Activated naive CD4-positive, alpha-beta T cell treated with anti-CD3 and anti-CD28 coated beads for 36 hours (primary cell): ENCODE data around the gene CPLANE1. TPM values are rescaled to one million over a fixed set of nuclear protein-coding genes. Genes with fewer than 3 reads are reported as not detected.
"Not testable (repeated sequence)": the region's sequence is repeated elsewhere in the genome, so short reads cannot be mapped to it uniquely, and the experiment has no call there.

Experiments
- CTCF ChIA-PET: fragments of 350-600 bp; sonication (Branson Sonifier 250); formaldehyde crosslinking; loops from one replicate; lab custom pipeline; 2021; ENCODE audit warnings: antibody characterized with exemption; lab: Charles Lee
- DNase-seq: peaks from one replicate; pipeline ENCODE4 v3.0.0-alpha.2; 2020
- H3K27ac Mint-ChIP-seq: one replicate; pipeline ENCODE4 v1.8.0; 2021; ENCODE audit warnings: mild to moderate bottlenecking, mixed read lengths
- H3K27me3 Mint-ChIP-seq: one replicate; pipeline ENCODE4 v1.8.0; 2021; ENCODE audit warnings: low read depth, mixed read lengths
- H3K36me3 Mint-ChIP-seq: one replicate; pipeline ENCODE4 v1.8.0; 2021; ENCODE audit warnings: low read depth, mixed read lengths
- H3K4me1 Mint-ChIP-seq: one replicate; pipeline ENCODE4 v1.8.0; 2021; ENCODE audit warnings: low read depth, mixed read lengths
- H3K4me3 Mint-ChIP-seq: one replicate; pipeline ENCODE4 v1.8.0; 2021; ENCODE audit warnings: mild to moderate bottlenecking, moderate library complexity, mixed read lengths
- H3K9me3 Mint-ChIP-seq: one replicate; pipeline ENCODE4 v1.8.0; 2021; ENCODE audit warnings: mixed read lengths
- intact Hi-C: fragments of 100-400 bp; cut with micrococcal nuclease; formaldehyde crosslinking; loops from one replicate; pipeline ENCODE4 v1.15.1; 2023
- total RNA-seq, 2 experiments: library from RNA; stranded (reverse); gene quantifications; one replicate each; pipeline ENCODE4 v1.2.3, GENCODE V29; 2021

Gene CPLANE1
- total RNA-seq, 2 experiments from 2014 or later, result 3.6 to 5.2 TPM

DNA sequence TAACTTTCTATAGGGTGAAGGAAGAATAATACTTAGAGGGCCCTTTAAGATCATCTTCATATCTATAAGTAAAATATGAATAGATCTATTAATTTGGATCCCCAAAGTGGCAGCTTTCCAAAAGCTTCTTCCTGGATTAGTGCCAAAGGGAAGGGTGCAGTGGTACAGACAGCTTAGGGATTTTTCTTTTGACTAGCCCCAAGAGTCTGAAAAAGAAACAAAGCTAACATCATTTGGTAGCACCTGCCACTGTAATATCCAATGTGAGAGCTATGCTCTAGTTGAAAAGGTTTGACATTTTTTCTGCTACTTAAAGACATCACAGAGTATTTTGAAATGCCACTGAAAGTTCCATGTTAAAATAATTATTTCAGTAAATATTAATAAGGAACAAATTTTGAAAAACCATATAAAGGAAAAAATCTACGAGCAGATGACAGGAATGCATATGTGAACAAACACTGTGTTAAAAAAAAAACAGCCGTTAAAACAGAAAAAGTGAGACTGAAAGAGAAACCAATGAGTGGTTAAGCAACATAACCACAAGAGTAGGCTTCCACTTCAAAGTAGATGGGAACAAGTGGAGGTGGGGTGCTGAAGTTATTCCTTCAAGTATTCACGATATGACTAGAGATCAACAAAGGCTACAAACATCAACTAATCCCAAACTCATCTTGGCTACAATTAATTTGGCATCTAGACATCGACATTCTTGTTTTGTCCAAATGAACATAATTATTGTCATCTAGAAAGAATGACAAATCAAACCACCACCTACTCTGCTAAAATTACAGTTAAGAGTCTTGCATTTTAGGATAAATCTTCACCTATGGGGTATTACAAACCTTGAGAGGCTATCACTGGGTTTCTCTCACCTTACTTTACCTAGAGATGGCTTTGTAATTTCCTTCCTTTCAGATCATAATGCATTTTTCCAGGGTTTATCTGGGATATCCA lies 137.5 kb downstream of the CPLANE1 start:
- Mint-ChIP-seq H3K27me3 (peaks cover 13% of the 10 kb centered on the region), H3K27ac (peak overlapping the region; percentile 37), H3K4me1 (peaks cover 37% of the 10 kb centered on the region), H3K36me3 (peaks cover 33% of the 10 kb centered on the region), H3K4me3 (peak overlapping the region; percentile 8), H3K9me3 (peaks cover 10% of the 10 kb centered on the region)
- DNase-seq, result peak; percentile 25
- intact Hi-C loops, result loop anchor here (1.0 to 5.0 kb wide), 9 partner anchors 85 to 869 kb away; partner anchors contain the start of genes CPLANE1, NADK2, NIPBL and NUP155
- CTCF ChIA-PET, result no interaction called here

DNA sequence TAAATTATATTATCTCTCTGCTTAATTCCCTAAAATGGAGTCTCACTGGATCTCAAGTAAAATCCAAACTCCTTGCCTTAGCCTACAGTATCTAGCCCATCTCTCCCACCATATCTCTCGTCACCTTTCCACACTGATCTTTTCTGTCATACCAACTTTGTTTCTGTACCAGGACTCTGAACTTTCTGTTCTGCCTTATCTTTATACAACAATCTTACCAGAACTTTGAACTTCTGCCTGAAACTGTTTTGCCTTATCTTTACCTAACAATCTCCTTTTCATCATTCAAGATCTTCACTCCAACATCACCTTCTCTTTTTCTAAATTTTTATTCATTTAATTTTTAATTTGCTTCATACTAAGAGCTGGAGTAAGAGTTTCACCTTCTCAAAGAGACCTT lies 139.0 kb downstream of the CPLANE1 start:
- Mint-ChIP-seq H3K36me3 (peaks cover 31% of the 10 kb centered on the region), H3K27me3 (peaks cover 13% of the 10 kb centered on the region), H3K4me1 (peaks cover 37% of the 10 kb centered on the region), H3K9me3 (peaks cover 10% of the 10 kb centered on the region), H3K27ac (no peak overlapping the region), H3K4me3 (no peak overlapping the region)
- CTCF ChIA-PET, result no interaction called here
- intact Hi-C loops, result loop anchor here (5.0 kb wide), 3 partner anchors 183 to 868 kb away; partner anchors contain the start of gene NADK2
- DNase-seq, result no peak

DNA sequence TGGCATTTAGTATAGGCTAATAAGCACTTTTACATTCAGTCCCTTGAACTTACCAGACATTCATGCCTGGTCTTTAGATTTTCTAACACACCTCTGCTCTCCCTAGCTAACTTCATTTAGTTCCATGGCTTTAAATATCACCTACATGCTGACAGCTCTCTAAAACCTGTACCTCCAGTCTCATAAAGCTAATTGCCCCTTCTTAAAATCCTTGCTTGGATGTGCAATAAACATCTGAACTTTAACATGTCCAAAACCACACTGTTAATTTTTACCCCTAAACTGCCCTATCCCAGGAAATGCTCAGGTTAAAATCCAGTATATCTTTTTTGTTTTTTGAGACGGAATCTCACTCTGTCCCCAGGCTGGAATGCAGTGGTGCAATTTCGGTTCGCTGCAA lies 139.8 kb downstream of the CPLANE1 start:
- CTCF ChIA-PET, result no interaction called here
- DNase-seq, result no peak
- Mint-ChIP-seq H3K27ac (no peak overlapping the region), H3K9me3 (peaks cover 10% of the 10 kb centered on the region), H3K4me1 (peaks cover 37% of the 10 kb centered on the region), H3K36me3 (peaks cover 31% of the 10 kb centered on the region), H3K27me3 (peaks cover 13% of the 10 kb centered on the region), H3K4me3 (no peak overlapping the region)
- intact Hi-C loops, result no loop called here

DNA sequence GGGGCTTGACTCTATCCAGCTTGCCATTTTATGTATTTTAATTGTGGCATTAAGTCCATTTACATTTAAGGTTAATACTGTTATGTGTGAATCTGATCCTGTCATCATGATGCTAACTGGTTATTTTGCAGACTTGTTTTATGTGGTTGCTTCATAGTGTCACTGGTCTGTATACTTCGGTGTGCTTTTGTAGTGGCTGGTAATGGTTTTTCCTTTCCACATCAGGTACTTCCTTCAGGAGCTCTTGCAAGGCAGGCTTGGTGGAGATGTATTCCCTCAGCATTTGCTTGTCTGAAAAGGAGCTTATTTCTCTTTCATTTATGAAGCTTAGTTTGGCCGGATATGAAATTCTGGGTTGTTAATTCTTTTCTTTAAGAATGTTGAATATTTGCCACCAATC lies 145.9 kb downstream of the CPLANE1 start:
- Mint-ChIP-seq H3K27ac (no peak overlapping the region), H3K36me3 (peaks cover 30% of the 10 kb centered on the region), H3K4me1 (peaks cover 9% of the 10 kb centered on the region), H3K27me3 (peaks cover 3% of the 10 kb centered on the region), H3K9me3 (peaks cover 26% of the 10 kb centered on the region), H3K4me3 (no peak overlapping the region)
- CTCF ChIA-PET, result no interaction called here
- DNase-seq, result no peak
- intact Hi-C loops, result no loop called here

DNA sequence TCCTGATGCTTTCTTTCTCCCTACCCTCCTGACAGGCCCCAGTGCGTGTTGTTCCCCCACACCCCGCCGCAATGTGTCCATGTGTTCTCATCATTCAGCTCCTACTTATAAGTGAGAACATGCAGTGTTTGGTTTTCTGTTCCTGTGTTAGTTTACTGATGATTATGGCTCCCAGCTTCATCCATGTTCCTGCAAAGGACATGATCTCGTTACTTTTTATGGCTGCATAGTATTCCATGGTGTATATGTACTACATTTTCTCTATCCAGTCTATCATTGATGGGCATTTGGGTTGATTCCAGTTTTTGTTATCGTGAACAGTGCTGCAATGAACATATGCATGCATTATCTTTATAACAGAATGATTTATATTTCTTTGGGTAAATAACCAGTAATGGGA lies 149.9 kb downstream of the CPLANE1 start:
- H3K4me1 Mint-ChIP-seq, CTCF ChIA-PET, H3K4me3 Mint-ChIP-seq, intact Hi-C loops, H3K27ac Mint-ChIP-seq, H3K27me3 Mint-ChIP-seq, DNase-seq: not testable (repeated sequence)
- Mint-ChIP-seq H3K9me3 (peaks cover 36% of the 10 kb centered on the region), H3K36me3 (peaks cover 27% of the 10 kb centered on the region)

DNA sequence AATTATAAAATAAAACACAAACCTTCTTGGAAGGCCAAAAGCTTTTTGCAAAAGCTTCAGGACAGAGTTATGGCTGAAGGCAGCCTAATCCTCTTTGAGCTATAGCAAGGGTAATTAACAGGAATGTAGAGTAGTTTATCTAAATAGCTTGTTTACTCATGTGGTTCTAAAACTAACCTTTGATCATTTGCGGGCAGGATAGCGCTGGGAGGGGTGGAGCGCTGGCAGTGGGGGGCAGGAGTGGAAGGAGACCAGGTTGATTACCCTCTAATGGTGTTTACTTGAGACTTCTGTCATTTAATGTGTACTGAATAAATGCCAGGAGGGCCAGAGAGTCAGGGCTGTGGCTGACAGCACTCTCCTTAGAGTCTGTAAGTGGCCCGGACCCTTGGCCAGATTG lies 155.4 kb downstream of the CPLANE1 start:
- DNase-seq, H3K27ac Mint-ChIP-seq, H3K27me3 Mint-ChIP-seq, H3K4me3 Mint-ChIP-seq, H3K4me1 Mint-ChIP-seq, intact Hi-C loops: not testable (repeated sequence)
- peaks cover 13% of the 10 kb centered on the region for H3K36me3 Mint-ChIP-seq
- peaks cover 11% of the 10 kb centered on the region for H3K9me3 Mint-ChIP-seq
- CTCF ChIA-PET, result interaction anchor here (0.7 kb wide), 1 partner anchor 13 kb away, joined by 4 read pairs; no protein-coding TSS in a partner anchor

DNA sequence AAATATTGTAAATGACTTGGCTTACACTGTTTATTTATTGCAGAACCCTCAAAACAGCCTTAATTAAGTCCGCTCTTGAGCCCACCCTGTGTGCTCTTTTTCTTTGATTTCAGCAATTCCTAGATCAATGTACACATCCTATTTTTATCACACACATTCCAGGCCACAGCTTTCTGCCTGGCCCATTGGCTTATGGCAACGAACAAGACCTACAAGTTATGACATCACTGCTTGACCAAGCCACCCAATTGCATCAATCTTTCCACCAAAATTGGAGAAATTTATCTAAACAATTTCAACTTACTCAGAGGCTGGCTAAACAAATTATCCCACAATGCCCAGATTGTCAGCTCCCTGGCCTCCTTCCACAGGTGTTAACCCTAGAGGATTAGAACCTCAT lies 158.4 kb downstream of the CPLANE1 start:
- Mint-ChIP-seq H3K9me3 (no peaks in the 10 kb centered on the region), H3K4me1 (no peaks in the 10 kb centered on the region), H3K4me3 (no peak overlapping the region), H3K36me3 (peaks cover 6% of the 10 kb centered on the region), H3K27ac (no peak overlapping the region), H3K27me3 (no peaks in the 10 kb centered on the region)
- intact Hi-C loops, result no loop called here
- CTCF ChIA-PET, result interaction anchor here (0.9 kb wide), 1 partner anchor 20 kb away, joined by 4 read pairs; no protein-coding TSS in a partner anchor
- no peak for DNase-seq

DNA sequence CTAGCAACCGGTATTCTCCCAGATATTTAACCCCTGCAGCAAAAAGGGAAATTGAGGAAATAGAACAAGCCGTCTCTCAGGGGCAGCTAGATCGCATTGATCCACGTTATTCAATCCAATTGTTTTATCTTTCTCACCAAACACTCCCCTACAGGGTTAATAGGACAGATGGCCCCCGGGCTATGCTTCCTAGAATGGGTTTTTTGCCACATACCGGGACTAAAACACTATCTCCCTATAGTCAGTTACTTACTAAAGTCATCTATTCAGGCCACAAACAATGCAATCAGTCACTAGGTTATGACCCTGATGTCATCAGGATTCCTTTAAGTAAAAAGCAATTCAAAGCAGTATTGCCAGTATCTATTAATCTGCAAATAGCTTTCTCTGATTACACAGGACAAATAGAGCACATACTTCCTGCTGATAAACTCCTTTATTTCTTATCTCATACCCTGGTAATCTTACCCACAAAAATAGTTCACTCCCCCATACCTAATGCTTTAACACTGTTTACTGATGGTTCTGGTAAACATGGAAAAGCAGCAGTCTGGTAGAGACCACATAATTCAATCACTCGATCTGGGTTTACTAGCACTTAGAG lies 159.0 kb downstream of the CPLANE1 start:
- H3K9me3 Mint-ChIP-seq, result no peaks in the 10 kb centered on the region
- H3K4me3 Mint-ChIP-seq, result no peak overlapping the region
- intact Hi-C loops, result no loop called here
- DNase-seq, result no peak
- no peaks in the 10 kb centered on the region for H3K4me1 Mint-ChIP-seq
- H3K27me3 Mint-ChIP-seq, result no peaks in the 10 kb centered on the region
- H3K36me3 Mint-ChIP-seq, result peaks cover 6% of the 10 kb centered on the region
- CTCF ChIA-PET, result interaction anchor here (0.9 kb wide), 1 partner anchor 19 kb away, joined by 4 read pairs; no protein-coding TSS in a partner anchor
- H3K27ac Mint-ChIP-seq, result no peak overlapping the region

DNA sequence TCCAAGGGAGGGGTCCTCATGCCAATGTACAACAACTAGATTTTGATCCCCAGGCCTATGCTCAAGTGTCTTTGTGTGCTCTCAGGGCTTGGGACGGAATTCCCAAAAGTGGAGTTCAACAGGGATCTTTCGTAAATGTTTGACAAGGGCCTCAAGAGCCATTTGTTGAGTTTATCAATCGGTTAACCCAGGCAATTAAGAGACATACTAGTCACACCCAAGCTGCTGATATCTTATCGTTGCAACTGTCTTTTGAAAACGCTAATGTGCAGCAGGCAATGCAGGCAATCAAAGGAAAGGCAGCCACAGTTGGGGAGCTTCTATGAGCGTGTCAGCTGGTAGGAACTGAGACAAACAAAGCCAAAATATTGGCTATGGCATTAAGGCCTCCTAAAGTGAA lies 161.2 kb downstream of the CPLANE1 start:
- CTCF ChIA-PET, result no interaction called here
- Mint-ChIP-seq H3K4me3 (no peak overlapping the region), H3K27me3 (no peaks in the 10 kb centered on the region), H3K9me3 (no peaks in the 10 kb centered on the region), H3K4me1 (no peaks in the 10 kb centered on the region), H3K27ac (no peak overlapping the region), H3K36me3 (peaks cover 2% of the 10 kb centered on the region)
- intact Hi-C loops, result no loop called here
- no peak for DNase-seq

DNA sequence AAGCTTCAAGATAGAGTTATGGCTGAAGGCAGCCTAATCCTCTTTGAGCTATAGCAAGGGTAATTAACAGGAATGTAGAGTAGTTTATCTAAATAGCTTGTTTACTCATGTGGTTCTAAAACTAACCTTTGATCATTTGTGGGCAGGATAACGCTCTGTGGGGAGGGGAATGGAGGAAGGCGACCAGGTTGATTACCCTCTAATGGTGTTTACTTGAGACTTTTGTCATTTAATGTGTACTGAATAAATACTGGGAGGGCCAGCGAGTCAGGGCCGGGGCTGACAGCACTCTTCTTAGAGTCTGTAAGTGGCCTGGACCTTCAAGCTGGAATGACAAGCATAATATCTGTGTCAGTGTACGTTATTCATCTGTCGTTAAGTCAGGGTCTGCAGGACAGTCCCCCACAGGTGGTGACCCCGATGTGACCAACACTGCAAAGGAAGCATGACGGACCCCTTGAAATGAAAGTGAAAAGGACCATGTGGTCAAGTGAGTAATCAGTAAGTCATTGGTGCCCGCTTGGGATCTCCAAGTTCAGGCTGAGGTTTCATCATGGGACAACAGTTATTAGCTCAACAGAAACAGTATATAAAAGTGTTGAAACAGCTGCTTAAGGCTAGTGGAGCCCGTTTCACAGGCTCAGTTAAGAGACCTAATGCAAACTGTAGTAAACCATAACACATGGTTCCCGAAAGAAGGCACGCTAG lies 162.6 kb downstream of the CPLANE1 start:
- CTCF ChIA-PET, result no interaction called here
- no peak for DNase-seq
- Mint-ChIP-seq H3K4me1 (no peaks in the 10 kb centered on the region), H3K27ac (no peak overlapping the region), H3K9me3 (no peaks in the 10 kb centered on the region), H3K27me3 (no peaks in the 10 kb centered on the region), H3K36me3 (peaks cover 6% of the 10 kb centered on the region), H3K4me3 (no peak overlapping the region)
- intact Hi-C loops, result no loop called here

DNA sequence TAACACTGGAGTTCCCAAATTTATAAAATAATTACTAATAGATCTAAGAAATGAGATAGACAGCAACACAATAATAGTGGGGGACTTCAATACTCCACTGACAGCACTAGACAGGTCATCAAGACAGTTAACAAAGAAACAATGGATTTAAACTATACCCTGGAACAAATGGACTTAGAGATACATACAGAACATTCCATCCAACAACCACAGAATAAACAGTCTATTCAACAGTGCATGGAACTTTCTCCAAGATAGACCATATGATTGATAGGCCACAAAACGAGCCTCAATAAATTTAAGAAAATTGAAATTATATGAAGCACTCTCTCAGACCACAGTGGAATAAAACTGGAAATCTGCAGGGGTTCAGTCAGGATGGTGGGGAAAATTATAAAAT lies 163.2 kb downstream of the CPLANE1 start:
- H3K4me1 Mint-ChIP-seq, H3K36me3 Mint-ChIP-seq, CTCF ChIA-PET, H3K27me3 Mint-ChIP-seq, intact Hi-C loops, DNase-seq, H3K9me3 Mint-ChIP-seq, H3K27ac Mint-ChIP-seq, H3K4me3 Mint-ChIP-seq: not testable (repeated sequence)

DNA sequence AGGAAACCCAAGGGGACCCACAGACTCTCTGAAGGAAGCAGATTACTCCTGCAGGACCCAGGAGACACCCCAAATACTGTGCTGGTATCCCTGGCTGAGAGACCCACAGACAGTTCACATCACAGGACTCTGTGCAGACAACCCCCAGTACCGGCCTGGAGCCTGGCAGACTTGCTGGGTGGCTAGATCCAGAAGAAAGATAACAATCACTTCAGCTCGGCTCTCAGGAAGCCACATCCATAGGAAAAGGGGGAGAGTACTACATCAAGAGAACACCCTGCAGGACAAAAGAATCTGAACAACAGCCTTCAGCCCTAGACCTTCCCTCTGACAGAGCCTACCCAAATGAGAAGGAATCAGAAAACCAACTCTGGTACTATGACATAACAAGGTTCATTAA lies 166.2 kb downstream of the CPLANE1 start:
- H3K9me3 Mint-ChIP-seq, DNase-seq, CTCF ChIA-PET, H3K27me3 Mint-ChIP-seq, H3K4me3 Mint-ChIP-seq, H3K27ac Mint-ChIP-seq, intact Hi-C loops, H3K4me1 Mint-ChIP-seq: not testable (repeated sequence)
- peaks cover 20% of the 10 kb centered on the region for H3K36me3 Mint-ChIP-seq
